ENCODE data around the gene SPOP.

SPOP gene

DNA sequence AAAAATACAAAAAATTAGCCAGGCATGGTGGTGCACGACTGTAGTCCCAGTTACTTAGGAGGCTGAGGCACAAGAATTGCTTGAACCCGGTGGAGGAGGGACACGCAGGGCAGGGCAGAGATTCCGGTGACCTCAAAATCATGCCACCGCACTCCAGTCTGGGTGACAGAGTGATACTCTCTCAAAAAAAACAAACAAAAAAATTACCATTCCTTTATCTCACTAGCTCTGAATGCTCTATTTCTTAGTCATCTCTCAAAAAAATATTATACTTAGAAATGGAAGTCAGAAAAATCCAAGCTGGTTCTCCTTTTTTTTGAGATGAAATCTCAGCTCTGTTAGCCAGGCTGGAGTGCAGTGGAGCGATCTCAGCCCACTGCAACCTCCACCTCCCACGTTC, 40.8 kb downstream of the SPOP start:
- DNase-seq (ENCODE audit: extremely low spot score) = no peak
- POLR2A ChIA-PET = no interaction called here
- no peak for TF ChIP-seq CTCF (IDR thresholded peaks at IDR 0.05; ENCODE audit: control extremely low read depth, extremely low read depth, low read depth, missing control alignments)
- CTCF ChIA-PET = interaction anchor here (0.6 to 1.9 kb wide), 6 partner anchors 10 to 81 kb away, joined by 3 to 11 read pairs (median 3); no protein-coding TSS in a partner anchor

DNA sequence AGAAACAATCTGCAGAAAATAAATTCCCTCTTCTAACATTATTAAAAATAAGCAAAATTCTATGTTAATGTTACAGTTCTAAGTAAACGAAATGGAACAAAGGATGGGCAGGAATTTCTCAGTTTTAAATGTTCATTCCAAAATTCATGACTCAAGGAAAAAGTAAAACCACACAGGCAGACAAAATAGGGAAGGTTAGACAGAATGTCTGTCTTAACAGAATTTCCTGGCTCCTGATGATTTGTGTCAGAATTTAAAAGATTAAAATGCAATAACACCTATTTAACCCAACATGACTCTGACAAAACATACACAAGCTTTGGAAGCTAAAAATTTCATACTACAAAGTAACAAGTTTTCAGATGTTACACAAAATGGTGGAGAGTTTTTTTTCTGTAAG, 42.8 kb downstream of the SPOP start:
- CTCF ChIA-PET = interaction anchor here (1.7 to 2.0 kb wide), 2 partner anchors 8 to 13 kb away, joined by 4 to 5 read pairs; no protein-coding TSS in a partner anchor
- POLR2A ChIA-PET = interaction anchor here (0.7 kb wide), 1 partner anchor 127 kb away, joined by 5 read pairs; no protein-coding TSS in a partner anchor
- DNase-seq (ENCODE audit: extremely low spot score) = no peak
- no peak for TF ChIP-seq CTCF (IDR thresholded peaks at IDR 0.05; ENCODE audit: control extremely low read depth, extremely low read depth, low read depth, missing control alignments)

DNA sequence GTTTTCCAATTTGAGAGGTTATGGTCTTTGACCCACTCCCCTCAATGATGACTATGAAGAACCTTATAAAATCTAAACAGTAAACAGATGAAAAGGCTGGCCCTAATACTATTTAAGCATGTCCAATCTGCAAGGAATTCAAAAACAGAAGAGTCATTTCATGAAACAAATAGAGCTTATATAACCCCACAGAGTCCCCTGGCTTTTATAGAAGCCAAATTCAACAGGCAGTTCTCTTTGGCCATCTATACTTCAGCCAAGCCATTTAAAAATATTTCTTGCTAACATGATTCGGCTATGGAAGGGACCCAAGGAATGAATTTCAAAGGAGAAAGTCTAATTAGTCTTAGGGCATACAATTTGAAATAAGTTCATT, 43.4 kb downstream of the SPOP start:
- CTCF ChIA-PET = interaction anchor here (0.8 to 2.0 kb wide), 5 partner anchors 10 to 62 kb away, joined by 3 to 5 read pairs (median 3); no protein-coding TSS in a partner anchor
- no peak for TF ChIP-seq CTCF (IDR thresholded peaks at IDR 0.05; ENCODE audit: control extremely low read depth, extremely low read depth, low read depth, missing control alignments)
- DNase-seq (ENCODE audit: extremely low spot score) = no peak
- POLR2A ChIA-PET = interaction anchor here (0.6 kb wide), 1 partner anchor 43 kb away, joined by 8 read pairs; no protein-coding TSS in a partner anchor

DNA sequence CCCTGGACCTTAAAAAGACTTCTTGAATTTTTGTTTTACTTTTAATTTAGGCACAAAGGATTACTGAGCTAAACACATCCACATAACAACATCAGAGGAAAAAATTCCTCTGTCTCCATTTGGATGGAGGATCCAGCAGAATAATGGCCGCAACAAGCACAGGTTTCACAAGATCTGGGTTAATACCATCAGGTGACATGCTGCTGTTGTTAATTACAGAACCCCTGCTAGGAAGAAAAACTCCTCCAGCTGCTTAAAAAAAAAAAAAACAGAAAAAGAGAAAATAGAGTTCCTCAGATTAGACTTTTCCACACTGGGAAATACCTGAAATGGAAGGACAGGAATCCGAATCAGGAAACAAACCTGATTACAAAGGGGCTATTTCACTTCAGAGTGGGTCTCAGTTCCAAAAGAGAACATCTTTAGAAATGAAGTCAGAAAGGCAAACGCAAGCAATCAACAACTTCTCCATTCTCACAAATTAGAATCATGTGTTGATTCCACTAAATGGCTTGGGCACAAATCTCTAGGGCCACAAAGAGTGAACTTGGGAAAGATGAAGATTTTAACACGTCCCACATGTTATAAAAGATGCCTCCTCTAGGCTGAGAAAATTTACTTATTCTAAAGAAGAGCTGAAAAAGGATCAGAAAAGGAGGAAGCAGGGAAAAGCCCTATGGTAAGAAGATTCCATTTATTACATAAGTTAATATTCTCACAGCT, 44.0 kb downstream of the SPOP start:
- POLR2A ChIA-PET = interaction anchor here (0.6 kb wide), 1 partner anchor 43 kb away, joined by 8 read pairs; no protein-coding TSS in a partner anchor
- no peak for TF ChIP-seq CTCF (IDR thresholded peaks at IDR 0.05; ENCODE audit: control extremely low read depth, extremely low read depth, low read depth, missing control alignments)
- CTCF ChIA-PET = interaction anchor here (0.8 to 2.5 kb wide), 8 partner anchors 11 to 62 kb away, joined by 3 to 8 read pairs (median 3); no protein-coding TSS in a partner anchor
- DNase-seq (ENCODE audit: extremely low spot score) = no peak

DNA sequence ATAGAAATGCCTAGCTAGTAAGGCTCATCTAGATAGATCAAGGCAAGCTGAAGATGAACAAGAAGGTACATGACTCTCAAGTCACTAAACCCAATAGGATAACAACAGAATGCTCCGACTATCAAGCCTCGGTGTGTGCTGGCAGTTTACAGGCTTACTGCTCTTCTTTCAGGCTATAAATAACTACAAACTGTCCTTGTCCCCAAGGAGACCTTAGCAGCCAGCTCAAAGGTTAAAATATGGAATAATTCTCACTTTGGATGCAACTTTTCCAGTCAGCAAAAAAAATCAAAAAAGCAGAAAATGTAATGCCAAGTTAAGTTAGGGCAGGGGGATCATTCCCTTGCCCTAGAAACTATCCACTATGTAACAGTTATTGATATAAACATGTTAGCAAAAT, 44.6 kb downstream of the SPOP start:
- ChIA-PET POLR2A (no interaction called here), CTCF (interaction anchor here (0.8 to 2.5 kb wide), 5 partner anchors 13 to 62 kb away, joined by 3 to 8 read pairs (median 3); no protein-coding TSS in a partner anchor)
- DNase-seq (ENCODE audit: extremely low spot score) = no peak
- no peak for TF ChIP-seq CTCF (IDR thresholded peaks at IDR 0.05; ENCODE audit: control extremely low read depth, extremely low read depth, low read depth, missing control alignments)

- no peak for DNase-seq (ENCODE audit: extremely low spot score)
- POLR2A ChIA-PET = no interaction called here
- CTCF ChIA-PET = interaction anchor here (0.8 to 2.5 kb wide), 7 partner anchors 11 to 75 kb away, joined by 3 to 8 read pairs (median 3); no protein-coding TSS in a partner anchor
- TF ChIP-seq CTCF (IDR thresholded peaks at IDR 0.05; ENCODE audit: control extremely low read depth, extremely low read depth, low read depth, missing control alignments) = no peak
These were observed 45.7 kb downstream of the SPOP start for GRCh38 chr17:49632201-49632600.
